HCT116 (cell line): Measurements from ENCODE around the gene SMYD3. TPM values are rescaled to one million over a fixed set of nuclear protein-coding genes. Genes with fewer than 3 reads are reported as not detected.

ENCODE experiments used
- ATAC-seq: fragments of 200-7000 bp; cut with Tn5 transposase; 2 replicates; pipeline ENCODE4 v1.9.1; 2020; ENCODE audit warnings: mild to moderate bottlenecking, moderate library complexity
- BruUV-seq: library from RNA; stranded (reverse); fragments of 400-500 nt; replicated peaks from 2 replicates; lab custom pipeline; 2021; lab: Mats Ljungman, UMichigan
- CTCF ChIA-PET: fragments of 300-600 bp; sonication (Branson Sonifier 250); formaldehyde crosslinking; loops from one replicate; lab custom pipeline; 2021; ENCODE audit warnings: antibody characterized with exemption; lab: Charles Lee
- POLR2A ChIA-PET: fragments of 300-600, 350-600 bp; sonication (Branson Sonifier 250); formaldehyde crosslinking; loops from one replicate; lab custom pipeline; 2021; ENCODE audit warnings: antibody characterized with exemption; lab: Charles Lee
- RAD21 ChIA-PET, 2 experiments: fragments of 300-600 bp; sonication (Branson Sonifier 250); formaldehyde crosslinking; loops; one replicate each; lab custom pipeline; 2023; ENCODE audit warnings: low total read pairs in 2 of 2; ENCODE audit not compliant: uncharacterized antibody in 2 of 2, unreplicated experiment in 2 of 2, low non-redundant PET in 1 of 2; lab: Charles Lee
- DNase-seq: peaks from one replicate; pipeline ENCODE4 v3.0.0-alpha.2; 2010; ENCODE audit warnings: low read depth, low spot score
- H2AFZ ChIP-seq: fragments of 200-600 bp; shearing (Covaris generic), sonication (generic); 2 replicates; pipeline ENCODE4 v1.6.1; 2017; ENCODE audit warnings: low read depth, mixed run types, mixed read lengths, antibody characterized with exemption, low read length; ENCODE audit not compliant: poor library complexity, severe bottlenecking
- H3K27ac ChIP-seq: 2 replicates; pipeline ENCODE4 v1.5.1; 2012; ENCODE audit warnings: low read depth, low read length
- H3K27me3 ChIP-seq: fragments of 200-600 bp; sonication (generic); 2 replicates; pipeline ENCODE4 v1.6.1; 2016; ENCODE audit warnings: mixed run types, low read length, mixed read lengths; ENCODE audit not compliant: insufficient read depth
- H3K36me3 ChIP-seq, 2 experiments: fragments of 200-500 bp in 1 of 2; fragments of 200-600 bp in 1 of 2; sonication (Bioruptor generic) in 1 of 2; sonication (generic) in 1 of 2; 2 replicates each; pipeline versions ENCODE4 v1.5.1 to v1.6.1; 2014 to 2016; ENCODE audit warnings: low read length in 2 of 2, inconsistent platforms in 1 of 2, mixed read lengths in 1 of 2, mixed run types in 1 of 2; ENCODE audit not compliant: insufficient read depth in 2 of 2, control insufficient read depth in 1 of 2
- H3K4me1 ChIP-seq, 2 experiments: fragments of 200-600 bp in 1 of 2; sonication (generic) in 1 of 2; 2 replicates each; pipeline versions ENCODE4 v1.5.1 to v1.6.1; 2012 to 2017; ENCODE audit warnings: low read length in 2 of 2, inconsistent platforms in 1 of 2, mild to moderate bottlenecking in 1 of 2, mixed read lengths in 1 of 2, mixed run types in 1 of 2, moderate library complexity in 1 of 2; ENCODE audit not compliant: insufficient read depth in 2 of 2, control insufficient read depth in 1 of 2
- H3K4me2 ChIP-seq: fragments of 200-600 bp; sonication (generic); 2 replicates; pipeline ENCODE4 v1.6.1; 2017; ENCODE audit warnings: mixed run types, low read length, mixed read lengths
- H3K4me3 ChIP-seq, 2 experiments: fragments of 200-600 bp in 1 of 2; sonication (generic) in 1 of 2; replicated peaks in 1 of 2; 2 replicates each; pipeline ENCODE4 v1.5.1; 2011 to 2016; ENCODE audit warnings: low read length in 2 of 2, control low read depth in 1 of 2, low read depth in 1 of 2, mild to moderate bottlenecking in 1 of 2, mixed read lengths in 1 of 2, mixed run types in 1 of 2
- H3K79me2 ChIP-seq: fragments of 200-600 bp; sonication (generic); 2 replicates; pipeline ENCODE4 v1.6.1; 2017; ENCODE audit warnings: mild to moderate bottlenecking, mixed run types, low read length, moderate library complexity, mixed read lengths; ENCODE audit not compliant: insufficient read depth
- H3K9ac ChIP-seq: fragments of 200-600 bp; sonication (generic); 2 replicates; pipeline ENCODE4 v1.6.1; 2016; ENCODE audit warnings: low read length, mixed read lengths
- H3K9me2 ChIP-seq: fragments of 200-600 bp; sonication (generic), shearing (Covaris generic); 2 replicates; pipeline ENCODE4 v1.6.1; 2017; ENCODE audit warnings: mixed run types, mild to moderate bottlenecking, moderate library complexity; ENCODE audit not compliant: insufficient read depth
- H3K9me3 ChIP-seq, 2 experiments: fragments of 200-500 bp in 1 of 2; fragments of 200-600 bp in 1 of 2; sonication (Bioruptor generic) in 1 of 2; sonication (generic) in 1 of 2; 2 replicates each; pipeline ENCODE4 v1.6.1; 2014 to 2017; ENCODE audit warnings: low read length in 2 of 2, mixed read lengths in 2 of 2, inconsistent platforms in 1 of 2, low read depth in 1 of 2, mild to moderate bottlenecking in 1 of 2, mixed run types in 1 of 2, moderate library complexity in 1 of 2; ENCODE audit not compliant: control insufficient read depth in 1 of 2, insufficient read depth in 1 of 2
- H4K20me1 ChIP-seq: fragments of 200-600 bp; sonication (generic), shearing (Covaris generic); 2 replicates; pipeline ENCODE4 v1.6.1; 2017; ENCODE audit warnings: mixed run types, mild to moderate bottlenecking, moderate library complexity; ENCODE audit not compliant: insufficient read depth
- CBX3 ChIP-seq: IDR thresholded peaks from 2 replicates; pipeline ENCODE4 v1.6.1; 2012; ENCODE audit warnings: low read depth
- CEBPB ChIP-seq: IDR thresholded peaks from 2 replicates; pipeline ENCODE4 v1.6.1; 2012; ENCODE audit warnings: low read depth
- CTCF ChIP-seq, 3 experiments: fragments of 200-600 bp in 1 of 3; sonication (generic) in 1 of 3; IDR thresholded peaks in 2 of 3; conservative IDR thresholded peaks in 1 of 3; 2 replicates each; pipeline ENCODE4 v1.5.1; 2012 to 2017; ENCODE audit warnings: low read depth in 2 of 3, low read length in 2 of 3, antibody characterized with exemption in 1 of 3, borderline replicate concordance in 1 of 3, control low read depth in 1 of 3, mild to moderate bottlenecking in 1 of 3, mixed read lengths in 1 of 3, mixed run types in 1 of 3, moderate library complexity in 1 of 3; ENCODE audit not compliant: insufficient read depth in 1 of 3
- EGR1 ChIP-seq: IDR thresholded peaks from 2 replicates; pipeline ENCODE4 v1.6.1; 2012; ENCODE audit warnings: low read depth
- ELF1 ChIP-seq: IDR thresholded peaks from 2 replicates; pipeline ENCODE4 v1.6.1; 2012; ENCODE audit warnings: low read depth, borderline replicate concordance
- JUND ChIP-seq: IDR thresholded peaks from 2 replicates; pipeline ENCODE4 v1.6.1; 2012
- MAX ChIP-seq: IDR thresholded peaks from 2 replicates; pipeline ENCODE4 v1.6.1; 2012
- POLR2A ChIP-seq: IDR thresholded peaks from 2 replicates; pipeline ENCODE4 v1.7.0; 2011; ENCODE audit warnings: borderline replicate concordance; ENCODE audit not compliant: insufficient read depth, insufficient read length; ENCODE audit errors: extremely low read depth
- POLR2AphosphoS5 ChIP-seq: IDR thresholded peaks from 2 replicates; pipeline ENCODE4 v1.6.1; 2011; ENCODE audit warnings: mild to moderate bottlenecking, low read depth, low read length, moderate library complexity
- RAD21 ChIP-seq: IDR thresholded peaks from 2 replicates; pipeline ENCODE4 v1.6.1; 2012; ENCODE audit warnings: low read depth, mild to moderate bottlenecking
- SIN3A ChIP-seq: IDR thresholded peaks from 2 replicates; pipeline ENCODE4 v1.6.1; 2012; ENCODE audit warnings: low read depth
- SRF ChIP-seq: IDR thresholded peaks from 2 replicates; pipeline ENCODE4 v1.6.1; 2012; ENCODE audit warnings: low read depth
- ZFX ChIP-seq: fragments of 450-650 bp; IDR thresholded peaks from 2 replicates; pipeline ENCODE4 v1.6.1; 2017
- intact Hi-C: fragments of 100-400 bp; cut with micrococcal nuclease; formaldehyde crosslinking; loops from 2 replicates; pipeline ENCODE4 v1.10.0; 2022
- total RNA-seq: library from RNA; stranded (reverse); gene quantifications from one replicate; pipeline ENCODE4 v1.2.1, GENCODE V29; 2021; ENCODE audit not compliant: unreplicated experiment
- TF ChIP-seq, protein P1 (sequence below): IDR thresholded peaks from 2 replicates; pipeline ENCODE4 v1.6.1; 2012

Gene SMYD3
- total RNA-seq, 1 experiment from 2014 or later: 33.6 TPM

GRCh38 chr1:246043556-246043955, 463.5 kb downstream of the SMYD3 start:
- ChIA-PET CTCF (no interaction called here), POLR2A (no interaction called here), RAD21 (no interaction called here)
- intact Hi-C loops: no loop called here
- Histone ChIP-seq H3K27ac (no peak overlapping the region), H3K4me2 (no peak overlapping the region), H3K36me3 (no peaks in the 10 kb centered on the region), H3K79me2 (no peaks in the 10 kb centered on the region), H4K20me1 (no peaks in the 10 kb centered on the region), H2AFZ (no peak overlapping the region), H3K4me1 (no peaks in the 10 kb centered on the region), H3K9me3 (no peaks in the 10 kb centered on the region), H3K9me2 (no peaks in the 10 kb centered on the region), H3K4me3 (no peak overlapping the region), H3K27me3 (no peaks in the 10 kb centered on the region), H3K9ac (no peak overlapping the region)
- BruUV-seq: no TSS peak
- no peak for DNase-seq
- ATAC-seq: no peak
- TF ChIP-seq SIN3A (no peak), RAD21 (no peak)
- TF ChIP-seq, protein P1, sequence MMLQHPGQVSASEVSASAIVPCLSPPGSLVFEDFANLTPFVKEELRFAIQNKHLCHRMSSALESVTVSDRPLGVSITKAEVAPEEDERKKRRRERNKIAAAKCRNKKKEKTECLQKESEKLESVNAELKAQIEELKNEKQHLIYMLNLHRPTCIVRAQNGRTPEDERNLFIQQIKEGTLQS: no peak

- no peaks in the 10 kb centered on the region for H3K79me2 ChIP-seq
- H3K9ac ChIP-seq: no peak overlapping the region
- no peak for TF ChIP-seq ZFX
- TF ChIP-seq POLR2AphosphoS5: no peak
- no peak for TF ChIP-seq ELF1
- TF ChIP-seq EGR1: no peak
- TF ChIP-seq CTCF (IDR thresholded peaks at IDR 0.05 in 2 of 3, conservative IDR thresholded peaks at IDR 0.05 in 1 of 3; ENCODE audit: borderline replicate concordance in 1 of 3, insufficient read depth in 1 of 3, low read depth in 2 of 3, low read length in 2 of 3): no peak
- TF ChIP-seq SRF: no peak
- no peak for TF ChIP-seq CBX3
- TF ChIP-seq RAD21: no peak
- no peak for TF ChIP-seq JUND
- TF ChIP-seq, protein P1: no peak
- no peak for TF ChIP-seq POLR2A
- TF ChIP-seq CEBPB: no peak
- TF ChIP-seq MAX: no peak
- TF ChIP-seq, all 23 proteins: peak for 0
- Histone ChIP-seq H3K9me2 (no peaks in the 10 kb centered on the region), H3K27me3 (no peaks in the 10 kb centered on the region), H4K20me1 (no peaks in the 10 kb centered on the region), H3K4me1 (no peaks in the 10 kb centered on the region), H3K36me3 (no peaks in the 10 kb centered on the region), H3K27ac (no peak overlapping the region), H3K4me2 (no peak overlapping the region), H3K9me3 (no peaks in the 10 kb centered on the region), H2AFZ (no peak overlapping the region), H3K4me3 (no peak overlapping the region)
- ChIA-PET CTCF (no interaction called here), RAD21 (no interaction called here), POLR2A (no interaction called here)
- DNase-seq (no peak), ATAC-seq (no peak)
- BruUV-seq: no TSS peak
- intact Hi-C loops: no loop called here
These were observed 465.7 kb downstream of the SMYD3 start for GRCh38 chr1:246041360-246041759.
